Activated CD4-positive, alpha-beta memory T cell treated with anti-CD3 and anti-CD28 coated beads for 36 hours (primary cell): ENCODE results near the gene TRERF1. TPM values are rescaled to one million over a fixed set of nuclear protein-coding genes. Genes with fewer than 3 reads are reported as not detected.

Source experiments
- CTCF ChIA-PET: fragments of 350-600 bp; sonication (Branson Sonifier 250); formaldehyde crosslinking; loops from one replicate; lab custom pipeline; 2021; ENCODE audit warnings: antibody characterized with exemption, inconsistent platforms; lab: Charles Lee
- POLR2A ChIA-PET: fragments of 350-600 bp; sonication (Branson Sonifier 250); formaldehyde crosslinking; loops from one replicate; lab custom pipeline; 2021; ENCODE audit warnings: antibody characterized with exemption; lab: Charles Lee
- DNase-seq: peaks from one replicate; pipeline ENCODE4 v3.0.0-alpha.2; 2020
- H3K27ac Mint-ChIP-seq: one replicate; pipeline ENCODE4 v1.8.0; 2021; ENCODE audit warnings: mixed read lengths
- H3K27me3 Mint-ChIP-seq: one replicate; pipeline ENCODE4 v1.8.0; 2021; ENCODE audit warnings: mixed read lengths
- H3K36me3 Mint-ChIP-seq: one replicate; pipeline ENCODE4 v1.8.0; 2021; ENCODE audit warnings: mixed read lengths
- H3K4me1 Mint-ChIP-seq: one replicate; pipeline ENCODE4 v1.8.0; 2021; ENCODE audit warnings: low read depth, mixed read lengths
- H3K4me3 Mint-ChIP-seq: one replicate; pipeline ENCODE4 v1.8.0; 2021; ENCODE audit warnings: mild to moderate bottlenecking, mixed read lengths
- H3K9me3 Mint-ChIP-seq: one replicate; pipeline ENCODE4 v1.8.0; 2021; ENCODE audit warnings: mixed read lengths
- intact Hi-C: fragments of 100-400 bp; cut with micrococcal nuclease; formaldehyde crosslinking; loops from one replicate; pipeline ENCODE4 v1.15.1; 2023
- total RNA-seq, 2 experiments: library from RNA; stranded (reverse); gene quantifications; one replicate each; pipeline ENCODE4 v1.2.3, GENCODE V29; 2021

TRERF1 gene
- total RNA-seq, 2 experiments from 2014 or later: 16.3 to 16.7 TPM

DNA sequence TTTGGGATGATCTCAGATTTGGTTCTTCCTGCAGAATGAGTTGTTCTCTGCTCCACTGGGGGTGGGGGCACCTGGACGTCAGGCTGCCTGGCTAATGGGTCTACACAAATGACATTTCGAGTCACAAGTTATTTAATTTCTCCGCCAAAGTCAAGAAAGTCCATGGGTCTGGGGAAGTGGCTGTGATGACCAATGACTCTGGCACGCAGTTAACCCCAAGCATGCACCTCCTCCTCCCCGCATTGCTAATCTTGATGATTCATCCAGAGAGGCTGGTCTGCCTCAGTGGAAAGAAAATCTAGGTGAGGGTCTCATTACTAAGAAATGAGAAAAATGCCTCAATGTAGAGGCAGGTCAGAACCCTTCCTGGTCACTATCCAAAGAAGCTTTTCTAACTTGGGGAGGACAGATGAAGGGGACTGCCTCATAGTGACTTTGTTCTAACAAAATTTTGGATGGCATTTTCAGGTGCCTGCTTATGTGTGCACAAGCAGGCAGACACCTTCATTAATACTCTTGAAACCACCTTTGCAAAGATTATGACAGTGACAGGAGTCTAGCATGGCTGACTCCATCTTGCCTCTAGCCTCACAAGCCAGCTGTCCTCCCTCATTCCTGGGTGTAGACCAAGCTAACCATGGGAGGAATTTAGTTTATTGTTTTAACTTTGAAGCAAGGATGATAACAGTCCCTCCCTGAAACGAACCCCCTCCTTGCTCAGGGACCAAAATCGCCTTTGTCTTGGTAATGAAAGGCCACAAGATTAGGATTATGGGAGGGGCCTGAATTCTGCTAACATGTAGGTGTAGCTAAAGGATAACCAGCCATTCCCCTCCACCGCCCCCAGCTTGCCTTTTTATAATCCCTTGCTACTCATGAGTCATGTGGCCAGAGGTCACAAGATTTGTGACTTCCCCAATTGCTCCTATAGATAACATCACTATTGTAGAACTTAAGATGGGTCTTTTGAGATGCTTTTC, 135.4 kb downstream of the TRERF1 start:
- no peaks in the 10 kb centered on the region for H3K27me3 Mint-ChIP-seq
- peaks cover 3% of the 10 kb centered on the region for H3K36me3 Mint-ChIP-seq
- peak; percentile 71 for DNase-seq
- H3K4me1 Mint-ChIP-seq: peaks cover 68% of the 10 kb centered on the region
- intact Hi-C loops: loop anchor here (1.0 to 2.0 kb wide), 3 partner anchors 23 to 41 kb away; no protein-coding TSS in a partner anchor
- peak overlapping the region; percentile 80 for H3K27ac Mint-ChIP-seq
- ChIA-PET CTCF (interaction anchor here (0.9 to 2.6 kb wide), 2 partner anchors 22 to 231 kb away, joined by 5 to 10 read pairs; no protein-coding TSS in a partner anchor), POLR2A (no interaction called here)
- H3K4me3 Mint-ChIP-seq: no peak overlapping the region
- H3K9me3 Mint-ChIP-seq: no peaks in the 10 kb centered on the region

DNA sequence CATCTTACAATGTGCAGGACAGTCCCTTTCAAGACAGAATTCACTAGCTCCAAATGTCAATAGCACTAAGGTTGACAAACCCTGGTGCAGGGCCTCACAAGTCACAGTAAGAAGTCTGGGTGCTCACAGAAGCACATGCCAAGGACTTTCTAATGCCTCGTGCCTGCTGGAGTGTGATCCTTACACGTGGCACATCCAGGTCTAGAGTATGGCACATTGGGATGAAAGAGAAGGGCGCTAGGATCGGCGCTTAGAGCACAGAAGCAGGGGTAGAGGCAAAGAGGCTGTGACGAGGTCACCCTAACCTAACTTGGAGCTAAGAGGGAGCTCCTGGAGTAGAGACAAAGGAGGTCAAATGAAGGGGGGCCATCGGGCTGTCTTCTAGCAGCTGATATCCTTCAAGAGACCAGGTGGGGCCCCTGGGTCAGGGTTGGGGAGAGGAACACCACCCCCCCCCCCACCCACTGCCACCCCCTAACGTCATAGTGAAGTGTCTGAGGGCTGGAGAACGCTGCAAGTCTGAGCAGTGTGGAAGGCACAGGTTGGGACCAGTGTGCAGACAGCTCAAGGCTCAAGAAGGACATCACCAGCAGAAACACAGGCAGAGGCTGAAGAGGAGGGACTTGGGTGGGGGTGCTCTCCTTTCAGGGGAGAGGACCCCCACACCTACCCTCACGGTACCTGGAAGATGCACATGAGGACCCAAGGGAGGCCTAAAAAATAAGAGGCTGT, 136.3 kb downstream of the TRERF1 start:
- Mint-ChIP-seq H3K27me3 (no peaks in the 10 kb centered on the region), H3K9me3 (no peaks in the 10 kb centered on the region), H3K27ac (peak overlapping the region; percentile 80), H3K4me3 (no peak overlapping the region), H3K4me1 (peaks cover 60% of the 10 kb centered on the region), H3K36me3 (peaks cover 6% of the 10 kb centered on the region)
- ChIA-PET CTCF (interaction anchor here (1.0 kb wide), 1 partner anchor 23 kb away, joined by 3 read pairs; no protein-coding TSS in a partner anchor), POLR2A (no interaction called here)
- no peak for DNase-seq
- intact Hi-C loops: no loop called here

DNA sequence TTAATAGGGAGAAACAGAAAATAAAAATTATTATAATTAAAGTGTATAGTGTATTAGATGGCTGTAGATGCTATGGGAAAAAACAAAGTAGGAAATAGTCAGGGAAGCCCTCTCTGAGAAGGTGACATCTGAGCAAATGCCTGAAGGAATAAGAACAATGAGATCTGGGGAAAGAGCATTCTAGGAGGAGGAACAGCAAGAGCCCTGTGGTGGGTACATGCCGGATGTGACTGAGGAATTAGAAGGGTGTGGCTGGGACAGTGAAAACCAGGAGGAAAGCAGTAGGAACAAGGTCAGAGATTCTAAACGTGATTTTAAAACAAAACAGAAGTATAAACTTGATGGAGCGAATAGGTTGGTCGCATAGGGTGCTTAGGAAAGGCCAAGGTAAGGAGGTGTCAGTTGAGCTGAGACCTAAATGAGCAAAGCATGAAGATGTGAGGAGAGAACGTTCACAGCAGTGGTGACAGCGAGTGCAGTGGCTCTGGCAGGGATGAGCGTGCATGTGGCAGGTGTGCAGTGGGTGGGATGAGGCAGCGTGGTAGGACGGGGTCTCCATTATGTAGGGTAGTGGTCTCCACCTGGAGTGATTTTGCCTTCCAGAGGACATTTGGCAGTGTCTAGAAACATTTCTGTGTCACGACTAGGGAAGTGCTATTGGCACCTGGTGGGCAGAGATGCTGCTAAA, 137.0 kb downstream of the TRERF1 start:
- no peak for DNase-seq
- ChIA-PET CTCF (interaction anchor here (0.8 to 1.6 kb wide), 4 partner anchors 24 to 233 kb away, joined by 3 to 9 read pairs (median 4); no protein-coding TSS in a partner anchor), POLR2A (interaction anchor here (0.8 kb wide), 1 partner anchor 25 kb away, joined by 3 read pairs; no protein-coding TSS in a partner anchor)
- Mint-ChIP-seq H3K4me3 (no peak overlapping the region), H3K27ac (peak overlapping the region; percentile 3), H3K4me1 (peaks cover 61% of the 10 kb centered on the region), H3K36me3 (peaks cover 6% of the 10 kb centered on the region), H3K9me3 (no peaks in the 10 kb centered on the region), H3K27me3 (no peaks in the 10 kb centered on the region)
- intact Hi-C loops: no loop called here

- Mint-ChIP-seq H3K9me3 (no peaks in the 10 kb centered on the region), H3K4me3 (no peak overlapping the region), H3K27me3 (no peaks in the 10 kb centered on the region), H3K4me1 (peaks cover 58% of the 10 kb centered on the region), H3K27ac (peak overlapping the region; percentile 84), H3K36me3 (peaks cover 6% of the 10 kb centered on the region)
- ChIA-PET CTCF (interaction anchor here (0.8 to 1.6 kb wide), 4 partner anchors 25 to 234 kb away, joined by 3 to 9 read pairs (median 4); no protein-coding TSS in a partner anchor), POLR2A (interaction anchor here (0.7 to 0.8 kb wide), 2 partner anchors 25 to 44 kb away, joined by 3 read pairs; no protein-coding TSS in a partner anchor)
- DNase-seq: no peak
- intact Hi-C loops: no loop called here
These were observed 137.7 kb downstream of the TRERF1 start for GRCh38 chr6:42313941-42314570.

GRCh38 chr6:42313038-42313437, 138.7 kb downstream of the TRERF1 start:
- Mint-ChIP-seq H3K9me3 (no peaks in the 10 kb centered on the region), H3K27ac (peak overlapping the region; percentile 84), H3K27me3 (no peaks in the 10 kb centered on the region), H3K4me3 (no peak overlapping the region), H3K4me1 (peaks cover 53% of the 10 kb centered on the region), H3K36me3 (peaks cover 6% of the 10 kb centered on the region)
- DNase-seq: peak; percentile 64
- ChIA-PET POLR2A (interaction anchor here (0.7 kb wide), 1 partner anchor 45 kb away, joined by 3 read pairs; no protein-coding TSS in a partner anchor), CTCF (interaction anchor here (1.6 kb wide), 1 partner anchor 235 kb away, joined by 9 read pairs; no protein-coding TSS in a partner anchor)
- intact Hi-C loops: no loop called here

DNA sequence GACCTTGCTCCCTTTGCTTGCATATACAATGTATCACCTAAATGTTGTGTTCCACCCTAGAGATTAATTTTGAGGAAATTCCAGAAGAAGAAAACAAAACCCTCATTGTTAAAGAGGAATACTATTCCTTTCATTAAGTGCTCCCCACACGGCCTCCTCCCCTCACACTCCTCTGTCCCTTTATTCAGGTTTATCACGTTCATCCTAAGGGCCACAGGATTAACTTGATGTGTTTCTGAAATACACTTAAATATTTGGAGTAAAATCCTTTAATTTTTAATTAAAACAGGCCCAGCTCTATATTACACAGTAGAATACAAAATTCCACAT, 144.6 kb downstream of the TRERF1 start:
- CTCF ChIA-PET: interaction anchor here (0.9 to 5.8 kb wide), 2 partner anchors 225 to 240 kb away, joined by 4 to 46 read pairs; no protein-coding TSS in a partner anchor
- intact Hi-C loops: no loop called here

GRCh38 chr6:42306439-42307140, 145.1 kb downstream of the TRERF1 start:
- Mint-ChIP-seq H3K36me3 (peaks cover 3% of the 10 kb centered on the region), H3K27me3 (no peaks in the 10 kb centered on the region), H3K27ac (no peak overlapping the region), H3K4me3 (no peak overlapping the region), H3K4me1 (peaks cover 7% of the 10 kb centered on the region), H3K9me3 (no peaks in the 10 kb centered on the region)
- DNase-seq: no peak
- intact Hi-C loops: no loop called here
- CTCF ChIA-PET: interaction anchor here (0.9 to 5.8 kb wide), 2 partner anchors 226 to 241 kb away, joined by 3 to 46 read pairs; no protein-coding TSS in a partner anchor
- POLR2A ChIA-PET: no interaction called here

More for the DNA sequence above, 144.6 kb downstream of the TRERF1 start:
- POLR2A ChIA-PET: no interaction called here
- Mint-ChIP-seq H3K4me3 (no peak overlapping the region), H3K27ac (no peak overlapping the region), H3K27me3 (no peaks in the 10 kb centered on the region), H3K4me1 (peaks cover 4% of the 10 kb centered on the region), H3K36me3 (peaks cover 6% of the 10 kb centered on the region), H3K9me3 (no peaks in the 10 kb centered on the region)
- no peak for DNase-seq

- ChIA-PET POLR2A (no interaction called here), CTCF (interaction anchor here (0.7 to 1.6 kb wide), 2 partner anchors 228 to 244 kb away, joined by 3 to 7 read pairs; no protein-coding TSS in a partner anchor)
- no peak overlapping the region for H3K4me3 Mint-ChIP-seq
- peaks cover 2% of the 10 kb centered on the region for H3K4me1 Mint-ChIP-seq
- H3K27me3 Mint-ChIP-seq: no peaks in the 10 kb centered on the region
- H3K27ac Mint-ChIP-seq: no peak overlapping the region
- intact Hi-C loops: no loop called here
- H3K36me3 Mint-ChIP-seq: peaks cover 8% of the 10 kb centered on the region
- H3K9me3 Mint-ChIP-seq: no peaks in the 10 kb centered on the region
- no peak for DNase-seq
These were observed 147.5 kb downstream of the TRERF1 start for GRCh38 chr6:42304053-42304712.

- no peak overlapping the region for H3K27ac Mint-ChIP-seq
- H3K9me3 Mint-ChIP-seq: no peaks in the 10 kb centered on the region
- H3K27me3 Mint-ChIP-seq: no peaks in the 10 kb centered on the region
- CTCF ChIA-PET: interaction anchor here (2.7 kb wide), 2 partner anchors 230 to 245 kb away, joined by 8 to 12 read pairs; no protein-coding TSS in a partner anchor
- H3K4me1 Mint-ChIP-seq: peaks cover 7% of the 10 kb centered on the region
- H3K36me3 Mint-ChIP-seq: peaks cover 13% of the 10 kb centered on the region
- no peak for DNase-seq
- H3K4me3 Mint-ChIP-seq: no peak overlapping the region
- intact Hi-C loops: no loop called here
- POLR2A ChIA-PET: no interaction called here
These were observed 149.3 kb downstream of the TRERF1 start for GRCh38 chr6:42302411-42302810.

GRCh38 chr6:42301986-42302385, 149.7 kb downstream of the TRERF1 start:
- Mint-ChIP-seq H3K36me3 (peaks cover 15% of the 10 kb centered on the region), H3K4me1 (peaks cover 11% of the 10 kb centered on the region), H3K27me3 (no peaks in the 10 kb centered on the region), H3K9me3 (no peaks in the 10 kb centered on the region), H3K4me3 (no peak overlapping the region), H3K27ac (no peak overlapping the region)
- DNase-seq: no peak
- ChIA-PET CTCF (interaction anchor here (2.7 kb wide), 2 partner anchors 230 to 246 kb away, joined by 8 to 12 read pairs; no protein-coding TSS in a partner anchor), POLR2A (no interaction called here)
- intact Hi-C loops: no loop called here
